GM12891 (cell line): Measurements from ENCODE around the gene WRNIP1.

Experiments
- PAX5 ChIP-seq: IDR thresholded peaks from 2 replicates; pipeline ENCODE4 v1.6.1; 2011; ENCODE audit warnings: low read length, moderate library complexity, mild to moderate bottlenecking; ENCODE audit not compliant: insufficient read depth, severe bottlenecking
- POLR2A ChIP-seq: IDR thresholded peaks from 2 replicates; pipeline ENCODE4 v1.6.1; 2011; ENCODE audit warnings: low read depth, low read length, control low read depth
- POLR2AphosphoS5 ChIP-seq: IDR thresholded peaks from 2 replicates; pipeline ENCODE4 v1.6.1; 2011; ENCODE audit warnings: low read depth, low read length, control low read depth
- POU2F2 ChIP-seq: IDR thresholded peaks from 2 replicates; pipeline ENCODE4 v1.6.1; 2011; ENCODE audit warnings: low read depth, mild to moderate bottlenecking, control low read depth, low read length, moderate library complexity
- SPI1 ChIP-seq: IDR thresholded peaks from 2 replicates; pipeline ENCODE4 v1.6.1; 2011; ENCODE audit warnings: low read depth, low read length, control low read depth
- TAF1 ChIP-seq: IDR thresholded peaks from 2 replicates; pipeline ENCODE4 v1.6.1; 2011; ENCODE audit warnings: low read depth, low read length, control low read depth

GRCh38 chr6:2740581-2740980 is 24.6 kb upstream of the WRNIP1 start:
- TF ChIP-seq POLR2A (no peak), POLR2AphosphoS5 (no peak), TAF1 (no peak), PAX5 (no peak), SPI1 (no peak), POU2F2 (no peak)
